Naive thymus-derived CD4-positive, alpha-beta T cell (primary cell): Measurements from ENCODE around the gene SPIN2B. TPM values are rescaled to one million over a fixed set of nuclear protein-coding genes. Genes with fewer than 3 reads are reported as not detected.
"Not testable (repeated sequence)": the region's sequence is repeated elsewhere in the genome, so short reads cannot be mapped to it uniquely, and the experiment has no call there.

Experiments
- ATAC-seq: fragments of 150-1000 bp; cut with Tn5 transposase; 2 replicates; pipeline ENCODE4 v1.10.0; 2021; ENCODE audit warnings: mild to moderate bottlenecking, moderate library complexity
- CTCF ChIA-PET: fragments of 350-600 bp; sonication (Branson Sonifier 250); formaldehyde crosslinking; loops from one replicate; lab custom pipeline; 2021; ENCODE audit warnings: antibody characterized with exemption; lab: Charles Lee
- POLR2A ChIA-PET: fragments of 350-600 bp; sonication (Branson Sonifier 250); formaldehyde crosslinking; loops from one replicate; lab custom pipeline; 2021; ENCODE audit warnings: antibody characterized with exemption, inconsistent platforms; lab: Charles Lee
- DNase-seq, 9 donors: peaks; one replicate each; pipeline versions ENCODE4 v3.0.0 to v3.0.0-alpha.2; 2020 to 2022; ENCODE audit warnings: mixed read lengths in 1 of 9
- H3K27ac ChIP-seq: one replicate; pipeline ENCODE4 v1.7.0; 2013; ENCODE audit warnings: mild to moderate bottlenecking, low read depth, low read length, moderate library complexity
- H3K27me3 ChIP-seq, 2 donors: one replicate each; pipeline ENCODE4 v1.7.0; 2013; ENCODE audit warnings: low read length in 2 of 2, mild to moderate bottlenecking in 2 of 2, moderate library complexity in 2 of 2; ENCODE audit not compliant: control insufficient read depth in 2 of 2, insufficient read depth in 2 of 2
- H3K36me3 ChIP-seq, 3 experiments: 1 replicate in 2 of 3; 2 replicates in 1 of 3; pipeline ENCODE4 v1.7.0; 2013; ENCODE audit warnings: low read length in 3 of 3, mild to moderate bottlenecking in 3 of 3, moderate library complexity in 1 of 3; ENCODE audit not compliant: insufficient read depth in 3 of 3, control insufficient read depth in 2 of 3
- H3K4me1 ChIP-seq, 2 donors: one replicate each; pipeline ENCODE4 v1.7.0; 2013; ENCODE audit warnings: low read length in 2 of 2, mild to moderate bottlenecking in 2 of 2, moderate library complexity in 1 of 2; ENCODE audit not compliant: control insufficient read depth in 2 of 2, insufficient read depth in 2 of 2
- H3K4me3 ChIP-seq: 2 replicates; pipeline ENCODE4 v1.7.0; 2013; ENCODE audit warnings: mild to moderate bottlenecking, low read length
- H3K9me3 ChIP-seq, 3 experiments: 1 replicate in 2 of 3; 2 replicates in 1 of 3; pipeline ENCODE4 v1.7.0; 2013; ENCODE audit warnings: low read length in 3 of 3; ENCODE audit not compliant: control insufficient read depth in 2 of 3
- H3K27ac Mint-ChIP-seq, 9 donors: one replicate each; pipeline ENCODE4 v1.8.0; 2020 to 2022; ENCODE audit warnings: mixed read lengths in 9 of 9, mild to moderate bottlenecking in 8 of 9, moderate library complexity in 5 of 9, inconsistent platforms in 2 of 9
- H3K27me3 Mint-ChIP-seq, 5 donors: one replicate each; pipeline ENCODE4 v1.8.0; 2021 to 2022; ENCODE audit warnings: mixed read lengths in 5 of 5, mild to moderate bottlenecking in 1 of 5
- H3K36me3 Mint-ChIP-seq, 5 donors: one replicate each; pipeline ENCODE4 v1.8.0; 2020 to 2022; ENCODE audit warnings: mixed read lengths in 5 of 5, mild to moderate bottlenecking in 3 of 5, inconsistent platforms in 1 of 5
- H3K4me1 Mint-ChIP-seq, 7 donors: one replicate each; pipeline ENCODE4 v1.8.0; 2020 to 2022; ENCODE audit warnings: mixed read lengths in 7 of 7, mild to moderate bottlenecking in 3 of 7, inconsistent platforms in 1 of 7
- H3K4me3 Mint-ChIP-seq, 10 donors: one replicate each; pipeline ENCODE4 v1.8.0; 2020 to 2022; ENCODE audit warnings: mild to moderate bottlenecking in 10 of 10, mixed read lengths in 10 of 10, moderate library complexity in 6 of 10, inconsistent platforms in 2 of 10
- H3K9me3 Mint-ChIP-seq, 11 donors: one replicate each; pipeline ENCODE4 v1.8.0; 2020 to 2022; ENCODE audit warnings: mixed read lengths in 11 of 11, mild to moderate bottlenecking in 4 of 11, inconsistent platforms in 1 of 11, moderate library complexity in 1 of 11
- intact Hi-C, 2 donors: fragments of 100-400 bp; cut with micrococcal nuclease; formaldehyde crosslinking; loops; one replicate each; pipeline ENCODE4 v1.15.1; 2023
- polyA plus RNA-seq, 2 donors: library from polyadenylated mRNA; unstranded; fragments of 300-500 nt; fragmentation: Illumina TruSeq; gene quantifications; one replicate each; pipeline ENCODE4 v1.2.3, GENCODE V29; 2021
- total RNA-seq, 6 experiments: library from RNA in 5 of 6; stranded (reverse) in 5 of 6; gene quantifications; 1 replicate in 5 of 6; 2 replicates in 1 of 6; pipeline ENCODE4 v1.2.3 and lab custom pipeline; 2021 to 2026

SPIN2B gene
- total and polyA plus RNA-seq, 7 experiments from 2014 or later, result 9.0 to 24.0 (median 15.9) TPM

GRCh38 chrX:57137073-57137472, 15.7 kb upstream of the SPIN2B start, which contains the start of gene SPIN2A:
Gene SPIN2A, minus strand, starts transcription at chrX:57137397. Its CDS starts 800 bp downstream, at chrX:57136597.
- peaks cover 0 to 12% (median 4%) of the 10 kb centered on the region in 5 donors for H3K36me3 Mint-ChIP-seq
- H3K4me1 ChIP-seq, H3K36me3 ChIP-seq, H3K27ac Mint-ChIP-seq, H3K27me3 Mint-ChIP-seq, H3K4me3 ChIP-seq, H3K9me3 ChIP-seq, H3K4me3 Mint-ChIP-seq, CTCF ChIA-PET, intact Hi-C loops, ATAC-seq, H3K9me3 Mint-ChIP-seq, POLR2A ChIA-PET, H3K27me3 ChIP-seq, DNase-seq, H3K4me1 Mint-ChIP-seq, H3K27ac ChIP-seq: not testable (repeated sequence)

GRCh38 chrX:57136589-57136988, 15.2 kb upstream of the SPIN2B start:
- DNase-seq, H3K27me3 ChIP-seq, ATAC-seq, H3K4me1 Mint-ChIP-seq, POLR2A ChIA-PET, H3K9me3 Mint-ChIP-seq, H3K27ac ChIP-seq, intact Hi-C loops, H3K4me3 ChIP-seq, H3K4me1 ChIP-seq, H3K27ac Mint-ChIP-seq, H3K9me3 ChIP-seq, H3K4me3 Mint-ChIP-seq, CTCF ChIA-PET, H3K27me3 Mint-ChIP-seq, H3K36me3 ChIP-seq: not testable (repeated sequence)
- H3K36me3 Mint-ChIP-seq, result peaks cover 0 to 12% (median 4%) of the 10 kb centered on the region in 5 donors

GRCh38 chrX:57135287-57135686, 13.9 kb upstream of the SPIN2B start:
- Mint-ChIP-seq H3K9me3 (peaks cover 0 to 2% (median 0%) of the 10 kb centered on the region in 11 donors), H3K36me3 (peaks cover 0 to 12% (median 4%) of the 10 kb centered on the region in 5 donors), H3K27ac (no peak overlapping the region), H3K27me3 (no peaks in the 10 kb centered on the region), H3K4me1 (peaks cover 0 to 2% (median 0%) of the 10 kb centered on the region in 7 donors), H3K4me3 (no peak overlapping the region)
- ChIA-PET POLR2A (no interaction called here), CTCF (no interaction called here)
- H3K4me3 ChIP-seq, result no peak overlapping the region
- H3K4me1 ChIP-seq, result no peaks in the 10 kb centered on the region
- ATAC-seq (no peak), DNase-seq (no peak)
- no peaks in the 10 kb centered on the region for H3K9me3 ChIP-seq
- no peak overlapping the region for H3K27ac ChIP-seq
- H3K27me3 ChIP-seq, result no peaks in the 10 kb centered on the region
- no peaks in the 10 kb centered on the region for H3K36me3 ChIP-seq
- intact Hi-C loops, result no loop called here

GRCh38 chrX:57134702-57135101, 13.4 kb upstream of the SPIN2B start:
- Mint-ChIP-seq H3K4me1 (peaks cover 0 to 2% (median 0%) of the 10 kb centered on the region in 7 donors), H3K27ac (no peak overlapping the region), H3K36me3 (peaks cover 0 to 12% (median 4%) of the 10 kb centered on the region in 5 donors), H3K9me3 (peaks cover 0 to 2% (median 0%) of the 10 kb centered on the region in 11 donors), H3K27me3 (no peaks in the 10 kb centered on the region), H3K4me3 (no peak overlapping the region)
- Histone ChIP-seq H3K9me3 (no peaks in the 10 kb centered on the region), H3K27ac (no peak overlapping the region), H3K27me3 (no peaks in the 10 kb centered on the region), H3K4me3 (no peak overlapping the region), H3K36me3 (no peaks in the 10 kb centered on the region), H3K4me1 (no peaks in the 10 kb centered on the region)
- intact Hi-C loops, result no loop called here
- ChIA-PET POLR2A (no interaction called here), CTCF (no interaction called here)
- ATAC-seq (no peak), DNase-seq (no peak)

GRCh38 chrX:57133706-57134105, 12.4 kb upstream of the SPIN2B start:
- ATAC-seq (no peak), DNase-seq (no peak)
- no peak overlapping the region for H3K27ac ChIP-seq
- no peaks in the 10 kb centered on the region for H3K9me3 ChIP-seq
- Mint-ChIP-seq H3K27ac (no peak overlapping the region), H3K9me3 (peaks cover 0 to 2% (median 0%) of the 10 kb centered on the region in 11 donors), H3K36me3 (peaks cover 0 to 16% (median 4%) of the 10 kb centered on the region in 5 donors), H3K4me3 (no peak overlapping the region), H3K27me3 (no peaks in the 10 kb centered on the region), H3K4me1 (peaks cover 0 to 2% (median 0%) of the 10 kb centered on the region in 7 donors)
- ChIA-PET POLR2A (no interaction called here), CTCF (no interaction called here)
- no peaks in the 10 kb centered on the region for H3K4me1 ChIP-seq
- no peaks in the 10 kb centered on the region for H3K36me3 ChIP-seq
- H3K27me3 ChIP-seq, result no peaks in the 10 kb centered on the region
- intact Hi-C loops, result no loop called here
- H3K4me3 ChIP-seq, result no peak overlapping the region

- peaks cover 0 to 18% (median 4%) of the 10 kb centered on the region in 5 donors for H3K36me3 Mint-ChIP-seq
- intact Hi-C loops, DNase-seq, H3K4me3 ChIP-seq, H3K27me3 Mint-ChIP-seq, ATAC-seq, CTCF ChIA-PET, H3K4me1 Mint-ChIP-seq, POLR2A ChIA-PET, H3K4me1 ChIP-seq, H3K36me3 ChIP-seq, H3K27ac Mint-ChIP-seq, H3K9me3 ChIP-seq, H3K27ac ChIP-seq, H3K27me3 ChIP-seq, H3K4me3 Mint-ChIP-seq, H3K9me3 Mint-ChIP-seq: not testable (repeated sequence)
These were observed 11.9 kb upstream of the SPIN2B start for GRCh38 chrX:57133284-57133683.

- Mint-ChIP-seq H3K27me3 (no peaks in the 10 kb centered on the region), H3K9me3 (peaks cover 0 to 2% (median 0%) of the 10 kb centered on the region in 11 donors), H3K27ac (no peak overlapping the region), H3K4me1 (peaks cover 0 to 3% (median 0%) of the 10 kb centered on the region in 7 donors), H3K4me3 (no peak overlapping the region), H3K36me3 (peaks cover 0 to 18% (median 4%) of the 10 kb centered on the region in 5 donors)
- ChIA-PET POLR2A (no interaction called here), CTCF (no interaction called here)
- ATAC-seq (no peak), DNase-seq (no peak)
- intact Hi-C loops, result no loop called here
- Histone ChIP-seq H3K4me3 (no peak overlapping the region), H3K27ac (no peak overlapping the region), H3K4me1 (no peaks in the 10 kb centered on the region), H3K27me3 (no peaks in the 10 kb centered on the region), H3K36me3 (no peaks in the 10 kb centered on the region), H3K9me3 (no peaks in the 10 kb centered on the region)
These were observed 10.7 kb upstream of the SPIN2B start for GRCh38 chrX:57132046-57132445.
